Daoy (cell line): ENCODE data around the gene ECPAS. TPM values are rescaled to one million over a fixed set of nuclear protein-coding genes. Genes with fewer than 3 reads are reported as not detected.
"Not testable (repeated sequence)": the region's sequence is repeated elsewhere in the genome, so short reads cannot be mapped to it uniquely, and the experiment has no call there.

Experiments used
- DNase-seq: peaks from one replicate; pipeline ENCODE4 v3.0.0-alpha.2; 2015; ENCODE audit warnings: low read depth
- total RNA-seq: library from RNA; depleted of rRNA; stranded (reverse); fragments of >200 nt; shearing (Covaris generic); gene quantifications from 2 replicates; pipeline ENCODE4 v1.2.3, GENCODE V29; 2014

ECPAS gene
- total RNA-seq, 1 experiment from 2014 or later, result 109 TPM

DNA sequence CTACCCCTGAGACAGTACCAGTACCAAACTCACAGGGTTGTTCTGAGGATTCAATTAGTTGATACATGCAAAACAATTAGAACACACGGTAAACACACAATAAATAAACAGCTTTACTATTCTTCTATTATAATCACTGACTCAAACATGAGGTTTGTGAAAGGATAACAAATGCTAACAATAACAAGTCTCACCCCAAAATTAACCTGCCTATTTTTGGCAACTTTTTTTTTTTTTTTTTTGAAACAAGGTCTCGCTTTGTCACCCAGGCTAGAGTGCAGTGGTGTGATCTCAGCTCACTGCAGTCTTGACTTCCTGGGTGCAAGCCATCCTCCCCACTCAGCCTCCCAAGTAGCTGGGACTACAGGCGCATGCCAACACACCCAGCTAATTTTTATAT is 6.5 kb downstream of the ECPAS start:
- no peak for DNase-seq

DNA sequence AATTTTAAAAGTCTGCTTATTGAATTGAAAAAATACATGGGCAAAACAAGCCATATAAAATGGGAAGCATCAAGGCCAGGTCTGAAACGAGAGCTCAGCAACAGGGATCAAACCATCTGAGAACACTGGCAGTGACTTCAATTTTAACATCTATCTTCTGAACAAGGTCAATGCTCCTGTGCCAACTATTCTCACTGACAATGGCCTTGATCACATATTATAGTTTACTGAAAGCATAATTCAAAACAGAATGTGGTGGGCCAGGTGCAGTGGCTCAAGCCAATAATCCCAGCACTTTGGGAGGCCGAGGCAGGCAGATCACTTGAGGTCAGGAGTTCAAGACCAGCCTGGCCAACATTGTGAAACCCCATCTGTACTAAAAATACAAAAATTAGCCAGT is 9.0 kb downstream of the ECPAS start:
- no peak for DNase-seq

DNA sequence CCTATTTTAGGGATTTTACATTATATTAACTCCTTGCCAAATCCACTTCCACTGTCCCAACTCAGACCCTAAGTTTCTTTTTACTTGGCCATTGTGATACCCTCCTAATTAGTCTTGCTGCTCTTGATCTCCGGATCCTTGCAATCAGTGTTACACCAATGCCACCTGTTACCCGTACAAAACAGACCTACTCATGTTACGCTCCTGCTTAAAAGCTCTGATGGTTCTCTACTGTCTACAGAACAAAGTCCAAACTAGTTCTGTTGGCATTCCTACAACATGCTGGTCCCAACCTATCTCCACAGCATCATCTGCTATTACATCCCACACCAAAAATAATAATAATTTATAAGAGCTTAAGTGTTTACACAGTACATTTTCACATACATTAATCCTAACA is 9.8 kb downstream of the ECPAS start:
- DNase-seq, result no peak

DNA sequence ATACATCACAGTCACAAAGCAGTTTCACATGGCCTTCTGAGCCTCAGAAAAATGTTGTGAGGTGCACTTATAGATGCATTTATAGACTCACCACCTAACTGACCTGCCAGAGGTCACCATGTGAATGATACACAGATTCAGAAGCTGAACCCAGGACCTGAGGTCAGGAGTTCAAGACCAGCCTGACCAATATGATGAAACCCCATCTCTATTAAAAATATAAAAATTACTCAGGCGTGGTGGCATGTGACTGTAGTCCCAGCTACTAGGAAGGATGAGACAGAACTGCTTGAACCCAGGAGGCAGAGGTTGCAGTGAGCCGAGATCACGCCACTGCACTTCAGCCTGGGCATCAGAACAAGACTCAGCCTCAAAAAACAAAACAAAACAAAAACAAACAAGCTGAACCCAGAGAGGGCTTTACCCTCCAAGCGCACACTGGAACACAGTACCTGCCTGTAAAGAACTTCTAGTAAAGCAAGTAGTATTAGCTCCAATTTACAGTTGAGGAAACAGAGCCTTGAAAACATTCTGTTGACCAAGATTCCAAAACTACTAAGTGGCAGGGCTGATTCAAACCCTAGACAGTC is 16.3 kb downstream of the ECPAS start:
- DNase-seq, result no peak

DNA sequence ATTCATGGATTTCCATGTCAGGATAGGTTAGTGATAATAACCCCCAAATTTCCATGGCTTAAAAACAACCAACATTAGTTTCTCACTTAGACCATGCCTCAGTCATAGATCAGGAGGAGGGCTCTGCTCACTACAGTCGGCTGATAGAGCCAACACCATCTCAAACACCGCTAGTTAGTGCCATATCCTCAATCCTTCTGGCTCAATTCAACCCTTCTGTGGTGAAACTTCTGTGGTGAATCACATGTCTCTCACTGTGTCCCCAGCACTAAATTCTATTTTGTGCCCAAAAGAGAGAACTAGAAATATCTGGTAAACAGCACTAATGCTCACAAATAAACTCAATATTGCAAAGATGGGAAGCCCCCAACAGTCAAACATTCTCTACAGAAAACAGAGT is 21.1 kb downstream of the ECPAS start:
- no peak for DNase-seq

DNA sequence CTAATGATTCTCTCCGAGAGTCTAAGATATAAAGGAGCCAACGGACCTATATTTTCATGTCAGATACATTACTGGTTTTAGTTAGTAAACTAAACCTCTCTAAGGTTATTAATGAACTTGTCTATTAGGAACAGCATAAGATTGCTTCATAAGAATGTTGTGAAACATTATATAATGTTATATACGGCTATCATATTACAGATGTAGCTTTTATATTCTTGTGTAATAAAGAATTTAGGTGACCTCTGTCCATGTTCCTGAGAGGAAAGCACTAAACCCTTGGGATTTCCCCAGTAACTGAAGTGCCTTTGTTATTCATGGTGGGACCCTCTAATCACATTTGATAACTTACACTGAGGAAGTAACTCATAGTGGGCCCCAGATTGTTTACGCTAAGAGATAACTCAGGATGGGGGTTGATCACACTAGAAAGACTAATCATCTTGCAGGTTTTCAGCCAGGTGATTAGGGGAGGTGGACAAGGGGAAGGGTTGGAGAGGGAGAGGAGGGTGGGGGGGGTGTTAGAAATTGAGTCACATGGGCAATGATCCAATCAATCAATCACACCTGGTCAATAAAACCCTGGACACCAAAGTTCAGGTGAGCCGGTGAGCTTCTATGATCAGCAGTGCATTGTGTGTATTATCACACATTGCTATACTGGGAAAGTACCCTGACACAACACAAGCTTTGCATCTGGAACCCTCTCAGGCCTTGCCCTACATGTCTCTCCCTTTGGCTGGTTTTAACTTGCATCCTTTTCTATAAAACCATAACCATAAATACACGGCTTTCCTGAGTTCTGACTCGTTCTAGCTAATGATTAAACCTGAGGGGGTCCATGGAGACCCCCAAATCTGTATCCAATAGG is 25.8 kb downstream of the ECPAS start:
- no peak for DNase-seq

DNA sequence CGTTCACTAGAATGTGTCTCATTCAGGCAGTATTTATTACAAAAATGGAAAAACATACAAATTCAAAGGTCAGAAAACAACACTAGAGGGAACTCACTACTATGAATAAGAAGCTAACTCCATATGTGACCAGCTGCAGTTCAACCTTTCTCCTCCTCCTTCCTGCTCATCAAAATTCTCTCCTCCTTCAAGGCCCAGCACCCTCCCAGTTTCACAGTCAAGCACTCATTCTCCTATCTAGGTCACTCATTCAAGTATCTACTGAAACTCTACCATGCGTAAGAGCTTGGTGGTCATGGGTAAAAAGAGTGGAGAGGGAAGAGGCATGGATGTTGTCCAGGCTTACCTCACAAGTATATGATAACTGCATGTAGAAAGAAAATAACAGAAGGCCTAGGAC is 27.7 kb downstream of the ECPAS start:
- no peak for DNase-seq

DNA sequence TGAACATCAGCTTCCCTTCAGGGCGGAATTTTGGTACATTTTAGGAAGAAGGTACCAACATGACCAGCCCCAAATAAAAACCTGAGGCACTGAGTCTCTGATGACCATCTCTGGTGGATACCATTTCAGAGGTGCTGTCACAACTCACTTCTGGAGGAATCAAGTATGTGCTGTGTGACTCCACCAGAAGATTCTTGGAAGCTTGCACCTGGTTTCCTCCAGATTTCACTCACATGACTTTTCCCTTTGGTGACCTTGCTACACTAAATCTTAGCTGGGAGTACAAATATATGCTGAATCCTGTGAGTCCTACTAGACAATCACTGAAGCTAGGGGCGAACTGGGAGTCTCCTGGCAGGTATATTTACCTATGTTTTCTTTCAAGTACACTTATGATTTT is 28.5 kb downstream of the ECPAS start:
- no peak for DNase-seq

DNA sequence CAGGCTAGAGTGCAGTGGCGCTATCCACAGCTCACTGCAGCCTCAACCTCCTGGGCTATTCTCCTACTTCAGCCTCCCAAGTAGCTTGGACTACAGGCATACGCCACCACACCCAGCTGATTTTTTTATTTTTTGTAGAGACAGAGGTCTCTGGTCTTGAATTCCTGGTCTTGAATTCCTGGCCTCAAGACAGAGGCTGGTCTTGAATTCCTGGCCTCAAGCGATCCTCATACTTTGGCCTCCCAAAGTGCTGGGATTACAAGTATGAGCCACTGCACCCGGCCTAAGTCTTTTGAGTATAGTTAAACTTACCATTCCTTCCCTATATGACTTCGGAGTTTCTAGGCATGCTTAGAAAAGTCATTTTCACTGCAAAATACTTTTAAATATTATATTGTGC is 29.4 kb downstream of the ECPAS start:
- no peak for DNase-seq

DNA sequence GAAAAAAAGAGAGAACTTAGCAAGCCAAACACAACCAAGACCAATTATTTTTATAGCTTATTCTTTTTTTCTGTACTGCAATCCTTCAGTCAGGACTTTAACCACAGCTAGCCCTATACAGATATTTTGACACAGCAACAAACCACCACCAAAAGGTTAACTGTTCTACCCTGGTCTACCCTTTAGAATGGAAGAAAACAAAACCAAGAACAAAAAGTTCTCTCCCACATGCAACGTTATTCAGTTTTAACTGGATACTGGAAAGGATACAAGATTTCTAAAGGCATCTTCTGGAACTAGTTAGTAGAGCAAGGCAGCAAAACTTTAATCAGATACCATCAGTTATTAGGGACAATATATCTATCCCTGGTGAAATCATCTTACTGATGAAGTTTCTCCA is 32.6 kb downstream of the ECPAS start:
- DNase-seq, result no peak

DNA sequence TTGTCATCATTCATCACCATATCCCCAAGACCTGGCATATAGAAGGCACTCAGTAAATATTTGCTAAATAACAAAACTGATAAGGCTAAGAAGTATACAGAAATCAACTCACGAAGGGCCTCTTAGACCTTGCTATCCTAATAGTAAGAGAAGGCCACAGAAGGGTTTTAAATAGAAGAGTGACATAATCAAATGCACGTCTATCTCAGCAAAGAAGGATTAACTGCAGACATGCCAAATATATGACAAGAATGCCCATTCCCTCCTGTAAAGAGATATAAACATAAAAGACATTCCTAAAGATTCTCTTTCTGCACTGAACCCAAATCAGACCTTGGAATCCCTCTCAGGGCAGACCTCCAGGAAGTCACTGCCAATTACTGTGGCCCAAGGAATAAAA is 34.1 kb downstream of the ECPAS start:
- DNase-seq, result no peak

DNA sequence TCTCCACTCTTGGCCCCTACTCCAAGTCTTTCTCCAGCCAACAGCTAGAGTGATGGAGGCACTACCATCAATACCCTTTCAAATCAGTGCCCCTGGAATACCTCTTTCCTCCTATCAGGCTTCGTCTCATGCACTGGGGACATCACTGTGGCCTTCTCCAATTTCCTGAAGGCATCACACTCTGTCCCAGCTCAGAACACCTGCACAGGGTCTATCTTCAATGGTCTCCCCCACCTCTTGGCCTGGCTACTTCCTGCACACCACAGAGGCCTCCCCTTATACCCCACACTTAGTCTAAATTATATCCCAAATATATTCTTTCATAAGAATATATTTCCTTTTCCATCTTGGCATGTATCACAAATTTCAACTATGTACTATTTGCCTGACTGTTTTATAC is 34.5 kb downstream of the ECPAS start:
- DNase-seq, result no peak

DNA sequence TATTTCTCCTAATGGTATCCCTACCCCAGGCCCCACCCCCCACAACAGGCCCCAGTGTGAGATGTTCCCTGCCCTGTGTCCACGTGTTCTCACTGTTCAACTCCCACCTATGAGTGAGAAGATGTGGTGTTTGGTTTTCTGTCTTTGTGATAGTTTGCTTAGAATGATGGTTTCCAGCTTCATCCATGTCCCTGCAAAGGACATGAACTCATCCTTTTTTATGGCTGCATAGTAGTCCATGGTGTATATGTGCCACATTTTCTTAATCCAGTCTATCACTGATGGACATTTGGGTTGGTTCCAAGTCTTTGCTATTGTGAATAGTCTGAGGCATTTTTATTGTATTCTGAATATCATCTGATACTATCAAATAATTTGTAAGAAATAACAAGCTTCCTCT is 38.4 kb downstream of the ECPAS start:
- not testable (repeated sequence) for DNase-seq

DNA sequence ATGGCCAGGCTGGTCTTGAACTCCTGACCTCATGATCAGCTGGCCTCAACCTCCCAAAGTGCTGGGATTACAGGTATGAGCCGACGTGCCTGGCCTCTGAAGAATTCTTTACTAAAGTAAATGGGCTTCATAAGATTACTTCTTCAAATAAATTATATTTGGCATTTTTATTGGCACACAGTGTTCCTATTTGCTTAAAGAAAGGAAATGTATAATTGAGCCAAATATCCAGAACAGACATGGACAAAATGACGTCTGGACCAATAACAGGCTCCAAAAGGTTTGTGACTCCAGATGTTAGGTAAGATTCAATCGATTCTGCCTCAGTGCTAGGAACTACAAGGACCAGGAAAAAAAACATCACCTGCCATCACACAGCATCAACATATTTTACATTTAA is 40.7 kb downstream of the ECPAS start:
- DNase-seq, result no peak

DNA sequence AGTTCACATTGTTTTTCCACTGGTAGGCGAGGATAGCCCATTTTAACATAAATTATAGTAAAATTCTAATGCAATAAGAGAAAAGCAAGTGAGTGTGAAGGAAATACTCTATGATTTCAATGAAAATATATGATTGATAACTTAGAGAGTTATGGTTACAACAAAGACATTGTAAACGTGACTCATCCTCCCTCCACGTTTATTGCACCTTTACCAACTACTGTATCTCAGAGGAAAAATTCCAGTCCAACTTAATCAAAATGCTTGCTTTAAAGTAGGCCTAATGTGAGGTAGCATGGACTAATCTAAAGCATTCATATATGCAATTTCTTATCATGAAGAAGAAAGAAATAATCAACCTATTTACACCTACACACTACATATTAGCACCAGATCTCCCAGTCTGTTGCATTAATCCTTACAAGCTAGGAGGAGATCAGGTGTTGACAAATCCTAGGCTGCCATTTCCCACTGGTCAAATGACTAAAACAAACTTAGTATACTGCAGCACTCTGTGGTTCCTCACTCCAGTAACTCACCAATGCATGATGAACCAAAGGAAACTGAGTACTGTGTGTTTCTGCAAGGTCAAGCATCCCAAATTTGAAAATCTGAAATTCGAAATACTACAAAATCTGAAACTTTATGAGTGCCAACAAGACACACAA is 41.7 kb downstream of the ECPAS start:
- DNase-seq, result no peak

DNA sequence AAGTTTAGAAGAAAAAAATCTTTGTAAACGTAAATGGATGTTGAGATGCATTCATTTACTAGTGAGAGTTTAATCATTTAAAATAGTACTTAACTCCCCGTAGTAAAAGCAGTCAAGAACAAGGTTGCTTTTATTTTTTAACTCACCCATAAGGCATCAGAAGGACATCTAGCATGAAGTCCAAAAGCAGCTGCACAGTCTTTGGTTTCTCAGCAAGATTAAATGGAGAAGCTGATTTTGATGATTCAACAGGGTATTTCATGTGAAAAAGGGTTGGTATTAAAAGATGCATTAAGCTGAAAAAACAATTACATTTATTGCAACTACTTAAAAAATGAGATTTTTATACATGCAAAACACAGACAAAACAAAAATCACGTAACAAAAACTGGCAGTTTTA is 44.0 kb downstream of the ECPAS start:
- DNase-seq, result no peak

DNA sequence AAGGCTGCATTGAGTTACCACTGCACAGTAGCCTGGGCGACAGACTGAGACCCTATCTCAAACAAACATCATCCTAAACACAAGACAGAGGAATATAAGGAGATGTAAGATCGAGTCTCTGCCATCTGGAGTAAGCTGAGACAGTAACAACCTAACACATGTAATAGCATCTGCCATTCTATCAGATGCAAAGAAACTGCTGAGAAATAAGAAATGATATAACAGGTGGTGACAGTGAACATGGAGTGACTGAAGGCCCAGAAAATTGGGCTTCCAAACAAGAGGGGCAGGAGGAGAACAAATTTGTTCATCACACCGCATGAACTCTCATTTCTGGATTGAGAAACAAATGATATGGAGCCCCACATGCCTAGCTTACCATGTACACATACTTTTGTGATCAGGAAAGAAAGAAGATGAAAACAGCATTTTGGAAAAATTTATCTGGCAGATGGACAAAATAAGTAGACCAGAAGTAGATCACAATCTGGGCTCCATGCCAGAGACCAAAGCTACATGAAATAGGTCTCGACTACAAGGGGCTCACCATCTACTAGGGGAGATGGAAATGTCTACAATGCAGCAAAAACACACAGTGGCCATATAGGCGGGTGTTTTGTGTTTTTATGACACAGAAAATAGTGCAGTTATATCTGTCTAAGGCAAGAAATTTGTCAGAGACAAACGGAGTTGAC is 45.5 kb downstream of the ECPAS start:
- no peak for DNase-seq

DNA sequence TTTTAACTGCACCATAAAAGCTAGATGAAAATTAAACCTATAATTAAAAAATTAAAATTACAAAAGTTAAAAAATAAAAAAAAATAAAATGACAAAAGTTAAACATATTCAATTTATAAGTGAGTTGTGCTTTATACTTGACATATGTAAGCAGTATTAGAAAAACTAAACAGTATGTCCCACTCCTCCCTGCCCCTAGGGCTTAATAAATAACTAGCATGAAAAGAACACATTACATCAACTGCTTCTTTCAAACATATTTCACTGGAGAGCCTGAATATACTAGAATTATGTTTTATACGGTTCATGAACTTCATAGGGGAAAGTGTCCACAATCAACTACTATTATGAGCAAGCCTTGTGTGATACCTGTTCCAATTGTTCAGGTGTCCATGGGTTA is 47.6 kb downstream of the ECPAS start:
- no peak for DNase-seq

DNA sequence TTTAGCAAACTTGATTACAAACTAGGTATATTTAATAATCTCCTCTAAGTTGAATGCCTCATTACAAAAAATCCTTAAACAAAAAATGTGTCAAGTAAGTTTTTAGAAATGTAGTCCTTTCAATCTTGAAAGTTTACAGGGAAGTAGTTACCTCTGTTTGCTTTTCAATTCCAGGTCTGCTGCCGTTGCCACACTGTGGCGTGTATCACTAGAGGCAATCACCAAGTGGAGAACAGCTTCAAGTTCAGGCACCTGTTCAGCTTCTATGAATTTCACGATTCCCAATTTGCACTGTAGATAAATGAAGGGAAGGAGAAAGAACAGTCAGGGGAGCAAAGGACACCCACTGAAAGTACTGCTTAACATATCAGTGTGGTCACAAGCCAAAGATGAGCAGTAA is 51.1 kb downstream of the ECPAS start:
- no peak for DNase-seq

DNA sequence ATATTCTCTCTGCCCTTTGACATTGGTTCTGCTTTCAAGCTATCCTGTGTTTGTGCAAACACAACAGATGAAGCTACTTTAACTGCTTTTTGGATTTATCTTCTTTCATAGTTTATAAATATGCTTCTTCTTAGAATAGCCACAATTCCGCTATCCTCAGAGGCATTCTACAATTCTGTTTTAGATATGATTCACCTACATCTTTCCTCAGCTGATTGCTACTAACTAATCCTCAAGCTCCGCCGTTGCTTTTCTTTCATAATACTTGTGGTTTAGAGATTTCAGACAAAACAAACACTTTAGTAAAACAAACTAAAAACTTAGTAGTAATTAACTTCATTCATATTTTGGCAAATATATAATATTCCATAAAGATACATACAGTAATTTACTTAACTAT is 52.5 kb downstream of the ECPAS start:
- no peak for DNase-seq

DNA sequence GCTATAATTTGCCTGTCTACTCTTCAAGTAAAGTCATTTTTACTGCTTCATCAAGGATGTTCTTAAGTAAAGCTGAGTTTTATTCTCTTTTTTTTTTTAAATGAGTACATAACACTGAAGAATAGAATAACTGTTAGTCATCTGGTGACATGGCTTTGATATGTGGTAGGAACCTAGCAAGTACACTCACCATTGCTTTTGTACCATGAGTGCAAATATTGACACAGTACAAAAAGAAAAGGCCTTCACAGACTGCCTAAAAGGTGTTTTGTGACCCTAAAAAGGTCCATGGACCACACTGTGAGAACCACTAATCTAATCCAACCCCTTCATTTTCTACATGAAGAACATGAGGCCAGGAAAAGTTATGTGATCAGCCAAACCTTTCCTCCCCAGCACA is 55.0 kb downstream of the ECPAS start:
- no peak for DNase-seq

DNA sequence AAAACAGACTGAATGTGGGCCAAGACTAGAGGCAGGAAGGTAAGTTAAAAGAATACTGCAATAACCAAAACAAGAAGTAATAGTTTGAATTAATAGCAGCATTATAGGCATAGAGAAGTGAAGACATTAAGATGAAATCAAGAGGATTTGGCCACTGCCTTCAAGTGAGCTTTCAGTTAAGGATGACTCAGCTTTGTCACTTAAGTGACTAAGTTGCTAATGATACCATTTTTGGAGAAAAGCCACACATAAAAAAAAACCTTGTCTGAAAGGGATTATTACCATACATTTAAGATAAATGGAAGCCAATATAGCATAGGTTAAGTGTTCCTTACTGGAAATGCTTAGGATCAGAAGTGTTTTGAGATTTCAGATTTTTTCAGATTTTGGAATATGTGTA is 57.0 kb downstream of the ECPAS start:
- peak; percentile 52 for DNase-seq

DNA sequence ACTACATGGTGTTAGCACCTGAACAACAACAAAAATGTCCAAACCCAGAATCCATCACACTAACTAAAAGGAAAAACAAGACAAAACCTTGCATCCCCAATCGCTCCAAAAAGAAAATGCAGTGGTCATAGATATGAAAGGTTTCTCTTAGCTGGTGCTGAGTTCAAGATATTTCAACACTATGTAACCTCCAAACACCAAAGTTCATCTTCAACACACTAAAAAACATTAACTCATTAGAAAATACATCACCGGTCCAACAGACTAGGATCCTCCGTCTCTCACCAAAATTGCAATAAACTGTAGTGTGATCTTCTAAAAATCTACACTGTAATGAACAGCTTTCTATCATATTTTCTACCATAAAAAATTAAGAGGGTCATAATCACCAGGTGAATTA is 60.8 kb downstream of the ECPAS start:
- DNase-seq, result no peak
